CD4-positive, alpha-beta T cell (primary cell): ENCODE results near the gene SCN10A. TPM values are rescaled to one million over a fixed set of nuclear protein-coding genes. Genes with fewer than 3 reads are reported as not detected.
A peak's percentile ranks its signal among the peaks of the same experiment; 100 is the strongest.

ENCODE experiments used
- ATAC-seq: fragments of 200-7000 bp; cut with Tn5 transposase; one replicate; pipeline ENCODE4 v1.10.0; 2022; ENCODE audit warnings: mild to moderate bottlenecking; ENCODE audit not compliant: poor library complexity
- CTCF ChIA-PET: fragments of 350-600 bp; sonication (Branson Sonifier 250); formaldehyde crosslinking; loops from one replicate; lab custom pipeline; 2021; ENCODE audit warnings: antibody characterized with exemption, inconsistent platforms; lab: Charles Lee
- POLR2A ChIA-PET: fragments of 350-600 bp; sonication (Branson Sonifier 250); formaldehyde crosslinking; loops from one replicate; lab custom pipeline; 2021; ENCODE audit warnings: antibody characterized with exemption, inconsistent platforms; lab: Charles Lee
- DNase-seq, 14 experiments: peaks; one replicate each; pipeline ENCODE4 v3.0.0-alpha.2; 2013 to 2020; ENCODE audit warnings: mixed read lengths in 2 of 14
- H3K27ac ChIP-seq, 2 donors: one replicate each; pipeline versions ENCODE4 v1.5.1 to v1.7.0; 2013; ENCODE audit warnings: low read length in 2 of 2, low read depth in 1 of 2, mild to moderate bottlenecking in 1 of 2
- H3K27me3 ChIP-seq, 2 experiments: 1 replicate in 1 of 2; 2 replicates in 1 of 2; pipeline versions ENCODE4 v1.6.1 to v1.7.0; 2013; ENCODE audit warnings: low read length in 2 of 2, control low read depth in 1 of 2, mild to moderate bottlenecking in 1 of 2, moderate library complexity in 1 of 2; ENCODE audit not compliant: insufficient read depth in 2 of 2, control insufficient read depth in 1 of 2
- H3K36me3 ChIP-seq: one replicate; pipeline ENCODE4 v1.6.1; 2013; ENCODE audit warnings: low read length, control low read depth; ENCODE audit not compliant: insufficient read depth
- H3K4me1 ChIP-seq: one replicate; pipeline ENCODE4 v1.6.1; 2013; ENCODE audit warnings: low read length, control low read depth; ENCODE audit not compliant: insufficient read depth
- H3K4me3 ChIP-seq: one replicate; pipeline ENCODE4 v1.5.1; 2013; ENCODE audit warnings: mild to moderate bottlenecking, low read length, moderate library complexity
- H3K9me3 ChIP-seq, 2 experiments: 1 replicate in 1 of 2; 2 replicates in 1 of 2; pipeline versions ENCODE4 v1.6.1 to v1.7.0; 2013; ENCODE audit warnings: low read length in 2 of 2, mild to moderate bottlenecking in 2 of 2, control low read depth in 1 of 2, moderate library complexity in 1 of 2; ENCODE audit not compliant: control insufficient read depth in 1 of 2, insufficient read depth in 1 of 2
- H3K27ac Mint-ChIP-seq: one replicate; pipeline ENCODE4 v1.8.0; 2020; ENCODE audit warnings: mixed read lengths
- H3K27me3 Mint-ChIP-seq: one replicate; pipeline ENCODE4 v1.8.0; 2021; ENCODE audit warnings: mixed read lengths
- H3K36me3 Mint-ChIP-seq: one replicate; pipeline ENCODE4 v1.8.0; 2021; ENCODE audit warnings: low read depth, mixed read lengths
- H3K4me1 Mint-ChIP-seq: one replicate; pipeline ENCODE4 v1.8.0; 2021; ENCODE audit warnings: low read depth, mixed read lengths
- H3K4me3 Mint-ChIP-seq: one replicate; pipeline ENCODE4 v1.8.0; 2020; ENCODE audit warnings: mild to moderate bottlenecking, mixed read lengths
- H3K9me3 Mint-ChIP-seq: one replicate; pipeline ENCODE4 v1.8.0; 2020; ENCODE audit warnings: mixed read lengths
- CTCF ChIP-seq: fragments of 200-600 bp; IDR thresholded peaks from one replicate; pipeline ENCODE4 v1.8.0; 2022; ENCODE audit warnings: antibody characterized with exemption, mild to moderate bottlenecking
- intact Hi-C, 2 experiments: fragments of 100-400 bp; cut with DNase I in 1 of 2; cut with micrococcal nuclease in 1 of 2; formaldehyde crosslinking; loops; one replicate each; pipeline versions ENCODE4 v1.15.1 to v1.9.0; 2023 to 2025; cut with DNase I, micrococcal nuclease
- total RNA-seq, 174 experiments: library from RNA in 2 of 174; stranded (reverse) in 2 of 174; gene quantifications; one replicate each; pipeline ENCODE4 v1.2.3 and lab custom pipeline; 2021 to 2026

SCN10A gene
- total RNA-seq, 2 experiments from 2014 or later = not detected

GRCh38 chr3:38658841-38659240 is 157.2 kb downstream of the SCN10A start:
- Mint-ChIP-seq H3K9me3 (peaks cover 10% of the 10 kb centered on the region), H3K36me3 (no peaks in the 10 kb centered on the region), H3K4me3 (no peak overlapping the region), H3K4me1 (peaks cover 6% of the 10 kb centered on the region), H3K27me3 (peaks cover 73% of the 10 kb centered on the region), H3K27ac (no peak overlapping the region)
- intact Hi-C loops = loop anchor here in 1 of 2 experiments (10.0 kb wide), 2 partner anchors 544 to 684 kb away; no protein-coding TSS in a partner anchor
- no peak overlapping the region for H3K27ac ChIP-seq
- no peaks in the 10 kb centered on the region for H3K36me3 ChIP-seq
- no peak for TF ChIP-seq CTCF
- H3K4me3 ChIP-seq = no peak overlapping the region
- peaks cover 24 to 47% of the 10 kb centered on the region in 2 experiments for H3K27me3 ChIP-seq
- ATAC-seq = no peak
- no peak for DNase-seq
- H3K4me1 ChIP-seq = peaks cover 4% of the 10 kb centered on the region
- POLR2A ChIA-PET = no interaction called here
- CTCF ChIA-PET = no interaction called here
- H3K9me3 ChIP-seq = peaks cover 5 to 9% of the 10 kb centered on the region in 2 experiments

- no peak for ATAC-seq
- no peak overlapping the region for H3K27ac Mint-ChIP-seq
- no peak for DNase-seq
- Histone ChIP-seq H3K9me3 (peaks cover 0 to 9% of the 10 kb centered on the region in 2 experiments), H3K27me3 (peaks cover 22 to 37% of the 10 kb centered on the region in 2 experiments), H3K4me1 (peaks cover 4% of the 10 kb centered on the region), H3K27ac (no peak overlapping the region), H3K36me3 (no peaks in the 10 kb centered on the region), H3K4me3 (no peak overlapping the region)
- peaks cover 6% of the 10 kb centered on the region for H3K4me1 Mint-ChIP-seq
- TF ChIP-seq CTCF = no peak
- ChIA-PET CTCF (no interaction called here), POLR2A (no interaction called here)
- no peaks in the 10 kb centered on the region for H3K36me3 Mint-ChIP-seq
- peaks cover 65% of the 10 kb centered on the region for H3K27me3 Mint-ChIP-seq
- H3K9me3 Mint-ChIP-seq = peaks cover 3% of the 10 kb centered on the region
- intact Hi-C loops = loop anchor here in 1 of 2 experiments (10.0 kb wide), 2 partner anchors 543 to 683 kb away; no protein-coding TSS in a partner anchor
- H3K4me3 Mint-ChIP-seq = no peak overlapping the region
These were observed 158.6 kb downstream of the SCN10A start for GRCh38 chr3:38657369-38657768.

- peaks cover 10% of the 10 kb centered on the region for H3K4me1 ChIP-seq
- H3K36me3 Mint-ChIP-seq = no peaks in the 10 kb centered on the region
- ChIA-PET CTCF (interaction anchor here (0.7 to 1.3 kb wide), 3 partner anchors 134 to 159 kb away, joined by 3 to 6 read pairs (median 3); partner anchors contain the start of gene EXOG), POLR2A (interaction anchor here (0.9 to 1.7 kb wide), 2 partner anchors 134 to 160 kb away, joined by 4 to 5 read pairs; partner anchors contain the start of gene EXOG)
- H3K27ac Mint-ChIP-seq = no peak overlapping the region
- H3K4me1 Mint-ChIP-seq = peaks cover 6% of the 10 kb centered on the region
- no peaks in the 10 kb centered on the region for H3K36me3 ChIP-seq
- ATAC-seq (peak; percentile 52), DNase-seq (peak in 4 of 14 experiments; percentile 23 to 64 (median 56))
- intact Hi-C loops = loop anchor here (1.0 to 10.0 kb wide), 4 partner anchors 135 to 681 kb away; partner anchors contain the start of gene EXOG (in 1 of the 2)
- H3K9me3 Mint-ChIP-seq = no peaks in the 10 kb centered on the region
- H3K27me3 ChIP-seq = peaks cover 14 to 34% of the 10 kb centered on the region in 2 experiments
- no peak overlapping the region for H3K4me3 ChIP-seq
- H3K4me3 Mint-ChIP-seq = no peak overlapping the region
- peaks cover 0 to 9% of the 10 kb centered on the region in 2 experiments for H3K9me3 ChIP-seq
- H3K27me3 Mint-ChIP-seq = peaks cover 55% of the 10 kb centered on the region
- no peak overlapping the region for H3K27ac ChIP-seq
- peak; percentile 64 for TF ChIP-seq CTCF
These were observed 160.2 kb downstream of the SCN10A start for GRCh38 chr3:38655708-38656300.
